Measurements from ENCODE around the gene GGT5.
"Not testable (repeated sequence)": the region's sequence is repeated elsewhere in the genome, so short reads cannot be mapped to it uniquely, and the experiment has no call there.

Gene GGT5

DNA sequence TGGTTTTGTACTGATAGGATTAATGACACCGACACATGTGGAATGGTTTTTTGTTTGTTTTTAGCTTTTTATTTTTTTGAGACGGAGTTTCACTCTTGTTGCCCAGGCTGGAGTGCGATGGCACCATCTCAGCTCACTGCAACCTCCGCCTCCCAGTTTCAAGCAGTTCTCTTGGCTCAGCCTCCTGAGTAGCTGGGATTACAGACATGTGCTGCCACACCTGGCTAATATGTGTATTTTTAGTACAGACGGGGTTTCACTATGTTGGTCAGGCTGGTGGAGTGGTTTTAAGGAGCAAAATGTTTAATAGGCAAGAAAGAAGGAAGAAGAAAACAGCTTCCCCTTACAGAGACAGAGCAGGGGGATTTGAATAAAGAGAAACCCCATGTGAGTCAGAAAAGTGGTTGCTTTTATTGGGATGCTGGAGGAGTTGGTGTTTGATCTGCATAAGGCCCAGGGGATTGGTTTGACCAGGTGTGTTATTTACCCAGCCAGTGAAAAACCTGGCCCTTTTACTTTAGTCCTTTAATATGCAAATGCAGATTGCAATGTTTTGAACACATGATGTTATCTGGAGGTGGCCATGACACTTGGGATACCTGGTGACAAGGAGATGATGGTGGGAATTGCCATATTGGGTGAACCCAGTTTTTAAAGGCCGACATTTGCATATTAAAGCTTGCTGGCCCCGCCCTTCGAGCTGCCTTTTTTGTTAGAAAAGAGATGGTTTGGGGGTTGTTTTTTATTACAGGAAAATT is 39.3 kb downstream of the GGT5 start:
- no peak for DNase-seq (ENCODE audit: low spot score)

DNA sequence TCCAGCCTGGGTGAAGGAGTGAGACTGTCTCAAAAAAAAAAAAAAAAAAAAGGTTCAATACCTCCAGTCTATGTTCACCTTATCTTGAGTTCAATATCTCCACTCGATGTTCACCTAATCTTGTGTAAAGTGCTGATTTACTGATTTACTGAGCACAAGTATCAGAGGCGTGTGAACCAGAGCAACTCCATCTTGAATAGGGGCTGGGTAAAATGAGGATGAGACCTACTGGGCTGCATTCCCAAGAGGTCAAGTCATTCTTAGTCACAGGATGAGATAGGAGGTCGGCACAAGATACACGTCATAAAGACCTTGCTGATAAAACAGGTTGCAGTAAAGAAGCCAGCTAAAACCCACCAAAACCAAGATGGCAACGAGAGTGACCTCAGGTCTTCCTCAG is 41.0 kb downstream of the GGT5 start:
- not testable (repeated sequence) for DNase-seq (ENCODE audit: low spot score)

DNA sequence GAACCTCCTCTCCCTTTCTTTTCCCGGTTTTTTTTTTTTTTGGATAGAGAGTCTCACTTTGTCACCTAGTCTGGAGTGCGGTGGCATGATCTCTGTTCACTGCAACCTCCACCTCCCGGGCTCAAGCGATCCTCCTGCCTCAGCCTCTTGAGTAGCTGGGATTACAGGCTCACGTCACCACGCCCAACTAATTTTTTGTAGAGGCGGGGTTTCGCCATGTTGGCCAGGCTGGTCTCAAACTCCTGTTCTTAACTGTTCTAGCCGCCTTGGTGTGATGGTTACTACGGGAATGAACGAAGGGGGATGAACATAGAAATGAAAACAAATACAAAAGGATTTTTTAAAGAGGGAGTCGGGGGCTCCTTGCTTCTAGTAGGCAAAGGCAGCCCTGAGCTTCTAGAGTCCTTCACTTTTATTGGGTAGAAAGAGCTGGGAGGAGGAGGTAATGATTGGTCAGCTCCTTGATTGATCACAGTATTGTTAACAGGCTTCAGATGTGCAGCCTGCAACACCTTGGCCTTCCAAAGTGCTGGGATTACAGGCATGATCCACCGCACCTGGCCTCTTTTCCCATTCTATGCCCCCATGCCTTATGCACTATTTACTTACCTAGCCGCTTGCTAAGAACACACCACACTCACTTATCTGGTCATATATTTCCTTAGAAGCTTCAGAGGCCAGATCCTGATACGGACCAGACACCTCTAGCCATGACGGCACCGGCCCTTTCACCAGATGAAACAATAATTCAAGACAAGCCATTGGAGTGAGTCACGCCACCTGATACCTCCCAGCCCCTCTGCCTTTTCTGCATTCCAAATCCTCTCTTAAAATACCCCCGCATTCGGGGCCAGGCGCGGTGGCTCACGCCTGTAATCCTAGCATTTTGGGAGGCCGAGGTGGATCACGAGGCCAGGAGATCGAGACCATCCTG is 42.9 kb downstream of the GGT5 start:
- DNase-seq (ENCODE audit: low spot score), result no peak

DNA sequence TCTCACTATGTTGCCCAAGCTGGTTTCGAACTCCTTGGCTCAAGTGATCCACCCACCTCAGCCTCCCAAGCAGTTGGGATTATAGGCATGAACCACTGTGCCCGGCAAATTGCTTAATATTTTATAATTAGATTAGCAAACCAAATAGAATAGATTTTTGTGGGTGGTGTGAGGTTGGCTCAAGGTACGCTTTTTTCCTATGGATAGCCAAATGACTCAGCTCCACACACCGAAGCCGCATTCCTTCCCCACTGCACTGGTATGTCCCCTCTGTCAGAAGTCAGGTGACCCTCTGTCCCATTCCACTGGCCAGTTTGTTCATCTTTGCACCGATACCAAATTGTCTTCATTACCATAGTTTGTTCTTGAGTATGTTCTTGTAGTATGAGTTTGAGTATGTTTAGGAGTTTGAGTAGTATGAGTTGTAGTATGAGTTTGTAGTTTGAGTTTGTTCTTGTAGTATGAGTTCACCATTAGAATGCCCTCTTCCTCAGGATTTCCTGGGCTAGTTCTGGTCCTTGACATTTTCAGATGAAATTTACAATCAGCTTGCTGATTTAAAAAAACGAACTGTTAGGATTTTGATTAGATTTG is 44.2 kb downstream of the GGT5 start:
- no peak for DNase-seq (ENCODE audit: low spot score)

DNA sequence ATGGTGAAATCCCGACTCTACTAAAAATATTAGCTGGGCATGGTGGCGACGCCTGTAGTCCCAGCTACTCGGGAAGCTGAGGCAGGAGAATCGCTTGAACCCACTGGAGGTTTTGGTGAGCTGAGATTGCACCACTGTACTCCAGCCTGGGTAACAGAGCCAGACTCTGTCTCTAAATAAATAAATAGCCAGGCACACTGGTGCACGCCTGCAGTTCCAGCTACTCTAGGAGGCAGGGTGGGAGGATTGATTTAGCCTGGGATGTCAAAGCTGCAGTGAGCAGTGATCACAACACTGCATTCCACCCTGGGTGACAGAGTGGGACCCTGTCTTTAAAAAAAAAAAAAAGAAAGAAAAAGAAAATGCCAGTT is 46.2 kb downstream of the GGT5 start:
- DNase-seq (ENCODE audit: low spot score), result no peak

DNA sequence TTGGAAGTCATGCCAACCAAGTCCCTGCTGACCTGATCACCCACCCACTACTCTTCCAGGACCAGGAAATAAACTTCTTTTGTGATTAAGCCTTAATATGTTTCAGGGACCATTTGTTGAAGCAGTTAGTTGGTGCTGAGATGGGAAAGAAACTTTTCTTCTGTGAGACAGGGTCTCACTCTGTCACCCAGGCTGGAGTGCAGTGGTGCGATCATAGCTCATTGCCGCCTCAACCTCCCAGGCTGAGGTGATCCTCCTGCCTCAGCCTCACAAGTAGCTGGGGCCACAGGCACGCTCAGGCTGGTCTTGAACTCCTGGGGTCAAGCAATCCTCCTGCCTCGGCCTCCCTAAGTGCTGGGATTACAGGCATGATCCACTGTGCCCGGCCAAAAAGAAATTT is 53.0 kb downstream of the GGT5 start:
- no peak for DNase-seq (ENCODE audit: low spot score)

DNA sequence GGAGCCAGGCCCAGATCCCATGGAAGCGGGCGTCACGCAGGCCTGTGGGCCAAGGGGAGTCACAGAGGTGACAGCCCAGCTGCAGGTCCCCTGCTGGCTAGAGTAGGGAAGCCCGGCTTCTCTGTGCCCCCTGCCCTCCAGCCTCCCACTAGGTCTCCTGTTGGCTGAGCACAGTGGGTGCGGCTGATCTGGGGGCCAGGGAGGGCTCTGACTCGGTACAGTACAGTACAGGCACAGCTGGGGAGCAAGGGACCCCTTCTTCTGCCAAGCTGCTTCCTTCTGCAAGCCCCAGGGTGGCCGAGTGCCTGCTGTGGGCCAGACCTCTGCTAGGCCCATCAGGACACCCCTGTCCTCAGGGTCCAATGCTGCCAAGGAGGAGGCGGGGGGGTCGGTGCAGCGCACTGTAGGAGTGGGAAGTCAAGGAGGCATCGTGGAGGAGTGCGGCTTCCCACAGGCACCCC is 53.5 kb downstream of the GGT5 start:
- peak; percentile 40 for DNase-seq (ENCODE audit: low spot score)

DNA sequence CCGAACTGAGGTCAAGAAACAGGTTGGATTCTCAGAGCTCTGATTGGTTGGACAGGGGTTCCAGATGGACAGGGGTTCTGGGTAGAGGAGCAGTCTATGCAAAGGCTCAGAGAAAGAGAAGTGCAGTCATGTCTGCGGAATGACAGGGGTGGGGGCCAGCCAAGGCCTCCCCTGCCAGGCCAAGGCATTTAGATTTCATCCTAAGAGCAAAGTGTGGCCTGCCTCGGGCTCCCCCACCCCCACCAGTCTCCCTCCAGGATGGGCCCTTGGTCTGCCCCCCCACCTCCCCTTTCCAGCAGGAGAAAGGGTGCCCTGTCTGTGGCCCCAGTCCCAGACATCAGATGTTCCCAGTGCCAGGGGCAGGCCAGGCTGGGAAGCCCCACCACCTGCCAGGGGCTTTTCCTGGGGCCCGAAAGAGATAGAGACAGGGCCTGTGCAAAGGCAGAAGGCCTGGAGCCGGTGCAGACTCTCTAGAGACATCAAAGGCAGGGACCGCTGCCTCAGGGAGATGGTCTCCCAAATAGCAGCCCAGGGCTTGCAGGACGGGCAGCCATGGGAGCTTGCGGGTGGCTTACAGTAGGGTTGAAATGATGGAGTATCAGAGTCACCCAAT is 54.2 kb downstream of the GGT5 start:
- DNase-seq (ENCODE audit: low spot score), result no peak

DNA sequence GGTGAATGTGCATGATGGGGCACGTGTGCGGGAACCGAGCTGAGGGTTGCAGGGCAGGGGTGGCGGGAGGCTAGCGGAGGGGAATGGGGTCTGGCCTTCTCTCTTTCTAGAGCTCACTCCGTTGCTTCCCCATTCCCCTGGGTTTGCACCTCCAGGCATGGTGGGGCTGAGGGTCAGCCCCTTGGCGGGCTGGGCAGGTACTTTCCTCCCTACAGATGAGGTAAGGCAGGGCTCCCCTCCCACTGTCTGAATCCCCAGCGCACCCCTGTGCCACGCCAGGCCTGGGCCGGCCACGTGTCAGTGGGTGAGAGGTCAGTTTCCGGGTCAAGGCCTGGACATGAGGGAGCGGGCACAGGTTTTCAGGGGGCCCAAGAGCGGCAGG is 54.7 kb downstream of the GGT5 start:
- DNase-seq (ENCODE audit: low spot score), result no peak

DNA sequence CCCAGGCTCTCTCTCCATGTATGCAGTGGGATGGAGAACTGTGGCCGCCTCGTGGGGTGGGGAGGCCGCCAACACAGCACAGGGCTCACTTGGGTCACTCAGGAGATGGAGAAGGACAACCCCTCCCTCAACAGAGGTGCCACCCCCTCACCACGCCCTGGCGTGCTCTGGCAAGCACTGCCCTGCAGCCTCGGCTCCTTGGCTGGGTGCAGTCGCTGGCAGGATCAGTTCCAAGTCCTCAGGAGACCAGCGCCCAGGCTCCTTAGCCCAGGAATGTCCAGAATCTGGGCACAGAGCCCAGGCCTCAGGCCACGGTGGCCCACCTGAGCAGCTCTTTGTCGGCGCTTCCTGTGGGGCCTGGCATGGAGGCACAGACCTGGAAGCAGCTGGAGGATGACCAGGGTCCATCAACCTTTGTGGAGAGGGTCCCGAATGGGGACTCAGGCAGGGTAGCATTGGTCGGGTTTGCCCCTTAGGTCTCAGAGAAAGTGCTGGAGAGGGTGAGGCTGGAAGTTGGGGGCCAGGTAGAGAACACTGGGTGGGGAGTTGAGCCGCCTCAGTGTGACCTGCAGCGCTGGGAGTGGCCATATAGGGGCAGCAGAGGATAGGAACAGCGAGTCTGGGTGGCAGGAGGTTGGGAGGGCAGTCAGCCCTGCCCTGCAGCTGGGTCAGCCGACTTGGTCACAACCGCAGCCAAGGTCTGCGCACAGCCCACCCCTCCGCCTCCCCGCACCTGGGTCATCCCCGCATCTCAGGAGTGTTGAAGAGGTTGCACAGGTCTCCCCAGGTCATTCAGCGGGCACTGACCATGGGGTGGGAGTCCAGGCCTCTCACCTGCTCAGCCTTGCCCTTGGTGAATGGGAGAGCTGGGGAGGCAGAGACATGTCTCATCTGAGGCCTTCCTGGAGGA is 55.4 kb downstream of the GGT5 start:
- peak; percentile 86 for DNase-seq (ENCODE audit: low spot score)

DNA sequence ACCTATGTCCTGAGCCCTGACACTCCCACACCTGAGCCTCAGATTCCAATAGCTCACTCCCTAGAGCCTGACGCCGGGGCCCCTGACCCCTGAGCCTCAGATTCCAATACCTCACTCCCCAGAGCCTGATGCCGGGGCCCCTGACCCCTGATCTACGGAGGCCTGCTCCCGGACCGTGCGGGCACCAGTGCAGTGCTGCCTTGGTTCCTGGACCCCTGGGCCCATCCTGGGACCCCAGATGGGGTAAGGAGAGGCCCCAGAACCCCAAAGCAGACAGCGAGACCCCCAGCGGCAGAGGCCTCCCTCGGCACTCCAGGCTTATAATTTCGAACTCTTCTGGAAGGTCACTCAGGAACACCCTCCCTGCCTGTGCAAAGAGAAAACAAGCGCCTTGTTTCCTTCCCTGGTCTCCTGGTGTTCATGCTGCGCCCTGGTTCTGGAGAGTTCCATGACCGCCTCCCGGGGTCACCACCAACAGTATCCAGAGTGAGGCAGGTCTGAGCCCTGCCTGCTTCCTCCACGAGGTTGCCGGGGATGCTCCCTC is 56.1 kb downstream of the GGT5 start:
- DNase-seq (ENCODE audit: low spot score), result no peak

DNA sequence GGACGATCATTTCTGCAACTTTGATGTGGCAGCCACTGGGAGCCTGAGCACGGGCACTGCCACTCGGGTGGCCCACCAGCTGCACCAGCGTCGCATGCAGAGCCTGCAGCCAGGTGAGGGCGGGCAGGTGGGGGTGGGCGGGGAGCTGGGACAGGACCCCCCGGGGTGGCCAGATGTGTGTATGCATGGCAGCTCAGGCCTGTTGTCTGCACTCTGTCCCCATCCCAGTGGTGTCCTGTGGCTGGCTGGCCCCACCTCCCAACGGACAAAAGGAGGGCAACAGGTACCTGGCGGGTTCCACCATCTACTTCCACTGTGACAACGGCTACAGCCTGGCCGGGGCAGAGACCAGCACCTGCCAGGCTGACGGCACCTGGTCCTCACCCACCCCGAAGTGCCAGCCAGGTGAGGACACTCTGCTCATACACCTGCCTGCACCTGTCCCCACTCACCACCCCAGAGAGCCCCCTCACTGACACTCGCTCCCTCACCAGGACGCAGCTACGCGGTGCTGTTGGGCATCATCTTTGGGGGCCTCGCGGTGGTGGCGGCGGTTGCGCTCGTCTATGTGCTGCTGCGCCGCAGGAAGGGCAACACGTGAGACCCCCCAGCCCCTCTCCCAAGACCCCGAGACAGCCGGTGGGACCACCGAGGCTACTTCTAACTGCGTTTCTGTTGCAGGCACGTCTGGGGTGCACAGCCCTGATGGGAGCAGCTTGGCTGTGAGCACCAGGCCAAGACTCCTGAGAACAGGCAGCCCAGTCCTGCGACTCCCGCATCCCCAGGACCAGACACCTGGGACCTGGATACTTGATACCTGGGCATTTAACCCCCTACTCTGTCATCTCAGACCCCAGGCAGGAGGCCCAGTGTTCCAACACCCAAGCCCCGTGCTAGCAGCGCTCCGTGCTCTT is 56.9 kb downstream of the GGT5 start:
- DNase-seq (ENCODE audit: low spot score), result no peak

DNA sequence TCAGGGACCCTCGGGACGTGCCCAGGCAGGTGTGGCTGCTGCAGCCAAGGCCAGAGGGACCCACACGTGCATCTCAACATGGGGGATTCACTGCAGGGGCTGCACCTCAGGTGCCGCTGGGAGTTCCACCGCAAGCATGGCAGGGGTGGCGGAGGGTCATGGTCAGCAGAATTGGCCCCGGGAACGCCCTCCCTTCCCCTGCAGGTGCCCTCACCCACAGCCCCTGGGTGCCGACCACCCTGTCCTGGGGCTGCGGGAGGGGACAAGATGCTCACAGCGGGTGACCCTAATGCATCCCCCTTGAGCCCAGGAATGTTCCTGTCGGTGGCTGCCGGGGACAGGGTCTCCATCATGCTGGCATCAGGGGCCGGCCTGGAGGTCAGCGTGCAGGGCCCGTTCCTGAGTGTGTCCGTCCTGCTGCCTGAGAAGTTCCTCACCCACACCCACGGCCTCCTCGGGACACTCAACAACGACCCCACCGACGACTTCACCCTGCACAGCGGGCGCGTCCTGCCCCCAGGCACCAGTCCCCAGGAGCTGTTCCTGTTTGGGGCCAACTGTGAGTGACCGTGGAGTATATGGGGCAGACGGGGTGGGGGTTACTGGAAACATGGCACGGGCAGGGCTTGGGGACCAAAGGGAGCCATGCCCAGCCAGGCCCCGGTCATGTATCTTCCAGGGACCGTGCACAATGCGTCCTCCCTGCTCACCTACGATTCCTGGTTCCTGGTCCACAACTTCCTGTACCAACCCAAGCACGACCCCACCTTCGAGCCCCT is 57.8 kb downstream of the GGT5 start:
- DNase-seq (ENCODE audit: low spot score), result no peak

DNA sequence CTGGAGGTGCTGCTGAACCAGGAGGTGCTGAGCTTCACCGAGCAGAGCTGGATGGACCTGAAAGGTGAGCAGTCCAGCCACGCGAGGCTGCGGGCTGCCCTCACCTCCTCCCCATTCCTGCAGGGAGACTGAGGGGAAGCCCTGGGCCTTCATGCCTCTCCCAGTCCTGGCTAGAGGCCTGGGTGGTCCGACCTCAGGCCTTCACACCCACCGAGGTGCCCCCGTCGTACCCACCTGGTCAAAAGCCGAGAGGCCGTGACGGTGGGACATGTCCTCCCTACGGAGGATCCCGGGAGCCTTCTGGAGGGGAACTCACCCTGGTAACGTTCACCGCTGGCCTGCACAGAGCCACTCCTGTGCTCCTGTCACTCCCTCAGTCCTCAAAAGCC is 58.5 kb downstream of the GGT5 start:
- DNase-seq (ENCODE audit: low spot score), result no peak

DNA sequence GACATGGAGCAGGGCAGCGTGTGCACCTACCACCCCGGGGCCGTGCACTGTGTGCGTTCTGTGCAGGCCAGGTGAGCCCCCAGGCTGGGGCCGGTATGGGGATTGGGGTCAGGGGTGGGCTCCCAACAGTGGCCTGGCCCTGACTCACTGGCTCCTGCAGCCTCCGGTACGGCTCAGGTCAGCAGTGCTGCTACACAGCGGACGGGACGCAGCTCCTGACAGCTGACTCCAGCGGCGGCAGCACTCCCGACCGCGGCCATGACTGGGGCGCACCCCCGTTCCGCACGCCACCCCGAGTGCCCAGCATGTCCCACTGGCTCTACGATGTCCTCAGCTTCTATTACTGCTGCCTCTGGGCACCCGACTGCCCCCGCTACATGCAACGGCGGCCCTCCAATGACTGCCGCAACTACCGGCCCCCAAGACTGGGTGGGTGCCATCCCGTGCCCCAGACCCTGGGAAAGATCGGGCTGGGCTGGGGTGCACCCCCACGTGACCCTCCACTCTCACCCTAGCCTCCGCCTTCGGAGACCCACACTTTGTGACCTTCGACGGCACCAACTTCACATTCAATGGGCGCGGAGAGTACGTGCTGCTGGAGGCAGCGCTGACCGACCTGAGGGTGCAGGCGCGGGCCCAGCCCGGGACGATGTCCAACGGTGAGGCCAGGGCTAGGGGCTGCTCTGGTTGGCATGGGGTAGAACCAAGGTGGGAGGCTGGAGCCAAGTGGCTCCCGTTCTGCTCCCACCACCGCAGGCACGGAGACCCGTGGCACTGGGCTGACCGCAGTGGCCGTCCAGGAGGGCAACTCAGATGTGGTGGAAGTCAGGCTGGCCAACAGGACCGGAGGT is 59.2 kb downstream of the GGT5 start:
- DNase-seq (ENCODE audit: low spot score), result no peak

DNA sequence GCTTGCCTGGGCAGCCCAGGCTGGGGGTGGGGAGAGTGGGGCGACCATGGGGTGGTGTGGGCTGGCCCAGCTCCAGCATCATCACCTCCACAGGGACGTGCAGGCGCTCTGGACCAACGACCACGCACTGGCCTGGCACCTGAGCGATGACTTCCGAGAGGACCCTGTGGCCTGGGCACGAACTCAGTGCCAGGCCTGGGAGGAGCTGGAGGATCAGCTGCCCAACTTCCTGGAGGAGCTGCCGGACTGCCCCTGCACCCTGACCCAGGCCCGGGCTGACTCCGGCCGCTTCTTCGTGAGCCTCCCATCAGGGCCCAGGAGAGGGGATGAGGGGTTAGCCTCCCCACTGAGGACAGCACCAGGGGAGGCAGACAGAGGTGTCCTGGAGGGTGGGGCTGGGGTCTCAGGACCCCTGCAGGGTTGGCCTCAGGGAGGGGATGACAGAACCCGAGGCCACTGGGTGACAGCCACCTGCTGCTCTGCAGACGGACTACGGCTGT is 59.8 kb downstream of the GGT5 start:
- DNase-seq (ENCODE audit: low spot score), result no peak

DNA sequence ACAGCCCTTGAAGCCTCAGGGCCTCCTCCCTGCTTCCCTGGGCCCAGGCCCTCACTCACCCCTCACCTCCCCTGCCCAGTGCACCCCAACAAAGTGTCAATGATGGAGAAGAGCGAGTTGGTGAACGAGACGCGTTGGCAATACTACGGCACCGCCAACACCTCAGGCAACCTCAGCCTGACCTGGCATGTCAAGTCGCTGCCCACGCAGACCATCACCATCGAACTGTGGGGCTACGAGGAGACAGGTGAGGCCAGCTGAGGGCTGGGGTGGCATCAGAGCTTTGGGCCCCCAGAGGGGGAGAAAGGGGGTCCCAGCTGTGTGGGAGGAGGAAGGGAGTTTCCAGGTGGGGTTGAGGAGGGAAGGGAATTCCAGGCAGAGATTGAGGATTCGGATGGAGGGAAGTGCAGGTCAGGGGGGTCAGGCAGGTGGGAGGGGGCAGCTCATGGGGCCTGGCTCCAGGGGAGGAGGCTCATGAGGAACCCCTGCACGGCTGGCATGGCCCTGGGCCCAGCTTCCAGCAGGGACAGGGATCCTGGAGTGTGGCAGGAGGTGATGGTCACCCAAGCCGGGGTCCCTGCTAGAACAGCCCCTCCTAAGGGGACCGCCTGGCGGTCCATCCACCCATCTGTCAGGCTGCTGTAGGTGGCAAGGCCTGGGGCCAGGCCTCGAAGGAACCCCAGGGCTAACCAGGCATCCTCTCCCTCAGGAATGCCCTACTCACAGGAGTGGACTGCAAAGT is 60.7 kb downstream of the GGT5 start:
- DNase-seq (ENCODE audit: low spot score), result no peak
